Keratinocyte (primary cell): ENCODE data around the gene CPT2. TPM values are rescaled to one million over a fixed set of nuclear protein-coding genes. Genes with fewer than 3 reads are reported as not detected.
"Not testable (repeated sequence)": the region's sequence is repeated elsewhere in the genome, so short reads cannot be mapped to it uniquely, and the experiment has no call there.

ENCODE experiments used
- DNase-seq: peaks from one replicate; pipeline ENCODE4 v3.0.0-alpha.2; 2011; ENCODE audit warnings: low read depth, missing footprints, low spot score
- FAIRE-seq: peaks from 2 replicates; lab custom pipeline; 2011; peaks lifted over from hg19 to GRCh38; lab: Jason Lieb, UNC
- H2AFZ ChIP-seq: 2 replicates; pipeline ENCODE4 v1.6.0; 2012; ENCODE audit warnings: low read length, control low read depth, inconsistent platforms; ENCODE audit not compliant: control insufficient read depth
- H3K27ac ChIP-seq: 2 replicates; pipeline ENCODE4 v1.5.1; 2011; ENCODE audit warnings: low read length; ENCODE audit not compliant: control insufficient read depth, insufficient read depth
- H3K27me3 ChIP-seq: 3 replicates; pipeline ENCODE4 v1.6.0; 2011; ENCODE audit warnings: low read length; ENCODE audit not compliant: control insufficient read depth, insufficient read depth; ENCODE audit errors: extremely low read depth
- H3K36me3 ChIP-seq, 2 experiments: 2 replicates in 1 of 2; 3 replicates in 1 of 2; pipeline ENCODE4 v1.5.1; 2011; ENCODE audit warnings: low read length in 2 of 2, mild to moderate bottlenecking in 1 of 2; ENCODE audit not compliant: control insufficient read depth in 2 of 2, insufficient read depth in 2 of 2; ENCODE audit errors: extremely low read depth in 1 of 2
- H3K4me1 ChIP-seq: 3 replicates; pipeline ENCODE4 v1.5.1; 2011; ENCODE audit warnings: low read length; ENCODE audit not compliant: control insufficient read depth, insufficient read depth; ENCODE audit errors: extremely low read depth
- H3K4me2 ChIP-seq: 3 replicates; pipeline ENCODE4 v1.6.0; 2011; ENCODE audit warnings: low read depth, low read length; ENCODE audit not compliant: control insufficient read depth, insufficient read depth; ENCODE audit errors: extremely low read depth
- H3K4me3 ChIP-seq, 3 experiments: fragments of 200-600 bp in 1 of 3; sonication (generic) in 1 of 3; 2 replicates in 2 of 3; 3 replicates in 1 of 3; pipeline ENCODE4 v1.5.1; 2011 to 2016; ENCODE audit warnings: low read length in 3 of 3, mild to moderate bottlenecking in 3 of 3, control low read depth in 2 of 3, inconsistent platforms in 1 of 3, low read depth in 1 of 3, mixed read lengths in 1 of 3, mixed run types in 1 of 3, moderate library complexity in 1 of 3; ENCODE audit not compliant: control insufficient read depth in 2 of 3, insufficient read depth in 2 of 3; ENCODE audit errors: extremely low read depth in 1 of 3
- H3K79me2 ChIP-seq: 2 replicates; pipeline ENCODE4 v1.6.0; 2012; ENCODE audit warnings: low read length; ENCODE audit not compliant: control insufficient read depth, insufficient read depth
- H3K9ac ChIP-seq: 3 replicates; pipeline ENCODE4 v1.6.0; 2011; ENCODE audit warnings: low read length; ENCODE audit not compliant: control insufficient read depth, insufficient read depth; ENCODE audit errors: extremely low read depth
- H3K9me1 ChIP-seq: 3 replicates; pipeline ENCODE4 v1.6.0; 2011; ENCODE audit warnings: low read length; ENCODE audit not compliant: control insufficient read depth, insufficient read depth; ENCODE audit errors: extremely low read depth
- H3K9me3 ChIP-seq: 2 replicates; pipeline ENCODE4 v1.5.1; 2012; ENCODE audit warnings: low read depth, low read length; ENCODE audit not compliant: control insufficient read depth
- H4K20me1 ChIP-seq: 3 replicates; pipeline ENCODE4 v1.6.0; 2011; ENCODE audit warnings: low read length; ENCODE audit not compliant: control insufficient read depth, insufficient read depth; ENCODE audit errors: extremely low read depth
- CTCF ChIP-seq, 3 experiments: IDR thresholded peaks in 1 of 3; conservative IDR thresholded peaks in 1 of 3; optimal IDR thresholded peaks in 1 of 3; 2 replicates in 2 of 3; 3 replicates in 1 of 3; pipeline versions ENCODE3 to v1.5.1; 2011; ENCODE audit warnings: low read length in 3 of 3, mild to moderate bottlenecking in 3 of 3, moderate library complexity in 2 of 3, control low read depth in 1 of 3, inconsistent platforms in 1 of 3; ENCODE audit not compliant: insufficient read depth in 2 of 3; ENCODE audit errors: extremely low read depth in 1 of 3
- EZH2 ChIP-seq: IDR thresholded peaks from one replicate; pipeline ENCODE4 v1.6.1; 2012; ENCODE audit warnings: inconsistent platforms, mild to moderate bottlenecking, low read length, moderate library complexity
- dilution Hi-C: fragments of 300-500 bp; cut with MboI; formaldehyde crosslinking; loops from one replicate; pipeline ENCODE4 v1.7.0; 2020; ENCODE audit warnings: low sequenced_read_pairs; ENCODE audit not compliant: extremely low pct_ligation_motif_present
- polyA plus RNA-seq, 5 experiments: library from polyadenylated mRNA; depleted of rRNA in 3 of 5; stranded (reverse) in 3 of 5; stranded (forward) in 1 of 5; unstranded in 1 of 5; fragments of >200 nt; gene quantifications; 1 replicate in 1 of 5; 2 replicates in 3 of 5; 3 replicates in 1 of 5; pipeline versions ENCODE4 v1.2.1 to v1.2.3, GENCODE V29; 2011 to 2012; ENCODE audit warnings: missing spikeins in 2 of 5, low read depth in 1 of 5, low replicate concordance in 1 of 5

CPT2 gene
- polyA plus RNA-seq, 1 donor (not counting 4 experiments of a cell fraction or from before 2014, with no cell fraction given), result 16.6 TPM

- no peak overlapping the region for H3K9ac ChIP-seq
- no peak overlapping the region for H3K4me2 ChIP-seq
- H2AFZ ChIP-seq, result no peak overlapping the region
- no peaks in the 10 kb centered on the region for H3K9me1 ChIP-seq
- no peaks in the 10 kb centered on the region for H3K79me2 ChIP-seq
- H3K9me3 ChIP-seq, result no peaks in the 10 kb centered on the region
- H4K20me1 ChIP-seq, result no peaks in the 10 kb centered on the region
- peaks cover 3% of the 10 kb centered on the region for H3K27me3 ChIP-seq
- dilution Hi-C loops, result no loop called here
- no peak for FAIRE-seq
- H3K27ac ChIP-seq, result no peak overlapping the region
- H3K4me1 ChIP-seq, result peaks cover 6% of the 10 kb centered on the region
- DNase-seq, result no peak
- no peak overlapping the region for H3K4me3 ChIP-seq
- TF ChIP-seq CTCF (optimal IDR thresholded peaks at IDR 0.05 in 1 of 3, IDR thresholded peaks at IDR 0.05 in 1 of 3, conservative IDR thresholded peaks at IDR 0.05 in 1 of 3; ENCODE audit: extremely low read depth in 1 of 3, insufficient read depth in 2 of 3, low read length in 3 of 3) (no peak), EZH2 (no peak)
- H3K36me3 ChIP-seq, result no peaks in the 10 kb centered on the region
Observed at GRCh38 chr1:53183095-53183990, 13.3 kb upstream of the CPT2 start.

GRCh38 chr1:53185955-53186297 is 10.7 kb upstream of the CPT2 start:
- not testable (repeated sequence) for FAIRE-seq

More at GRCh38 chr1:53185955-53186297, 10.7 kb upstream of the CPT2 start:
- H3K4me2 ChIP-seq, DNase-seq, H3K36me3 ChIP-seq, H3K4me3 ChIP-seq, H3K9me3 ChIP-seq, H3K79me2 ChIP-seq, H4K20me1 ChIP-seq, H3K27ac ChIP-seq, H3K9ac ChIP-seq, H3K27me3 ChIP-seq, H2AFZ ChIP-seq, H3K4me1 ChIP-seq, dilution Hi-C loops, H3K9me1 ChIP-seq: not testable (repeated sequence)
